Calu3 (cell line): Measurements from ENCODE around the gene IDH2. TPM values are rescaled to one million over a fixed set of nuclear protein-coding genes. Genes with fewer than 3 reads are reported as not detected.

Source experiments
- BruUV-seq: library from RNA; stranded (reverse); fragments of 400-500 nt; replicated peaks from 2 replicates; lab custom pipeline; 2021; lab: Mats Ljungman, UMichigan
- CTCF ChIA-PET: fragments of 300-600 bp; sonication (Branson Sonifier 250); formaldehyde crosslinking; loops from one replicate; lab custom pipeline; 2022; ENCODE audit warnings: antibody characterized with exemption; lab: Charles Lee
- DNase-seq: peaks from one replicate; pipeline ENCODE4 v3.0.0; 2022
- H3K27ac Mint-ChIP-seq: one replicate; pipeline ENCODE4 v1.8.0; 2022; ENCODE audit warnings: mixed read lengths; ENCODE audit not compliant: unreplicated experiment
- H3K27me3 Mint-ChIP-seq: one replicate; pipeline ENCODE4 v1.8.0; 2022; ENCODE audit warnings: mixed read lengths; ENCODE audit not compliant: unreplicated experiment
- H3K36me3 Mint-ChIP-seq: one replicate; pipeline ENCODE4 v1.8.0; 2022; ENCODE audit warnings: mild to moderate bottlenecking, moderate library complexity, mixed read lengths; ENCODE audit not compliant: insufficient read depth, unreplicated experiment
- H3K4me1 Mint-ChIP-seq: one replicate; pipeline ENCODE4 v1.8.0; 2022; ENCODE audit warnings: mild to moderate bottlenecking, low read depth, mixed read lengths; ENCODE audit not compliant: unreplicated experiment
- H3K4me3 Mint-ChIP-seq: one replicate; pipeline ENCODE4 v1.8.0; 2022; ENCODE audit warnings: mild to moderate bottlenecking, low read depth, moderate library complexity, mixed read lengths; ENCODE audit not compliant: unreplicated experiment
- H3K9me3 Mint-ChIP-seq: one replicate; pipeline ENCODE4 v1.8.0; 2022; ENCODE audit warnings: low read depth, mixed read lengths; ENCODE audit not compliant: unreplicated experiment
- CTCF ChIP-seq: fragments of 200-600 bp; IDR thresholded peaks from one replicate; pipeline ENCODE4 v1.8.0; 2022; ENCODE audit warnings: antibody characterized with exemption; ENCODE audit not compliant: unreplicated experiment
- intact Hi-C: fragments of 100-400 bp; cut with micrococcal nuclease; formaldehyde crosslinking; loops from one replicate; pipeline ENCODE4 v1.10.0; 2022; ENCODE audit not compliant: unreplicated experiment
- total RNA-seq: library from RNA; stranded (reverse); gene quantifications from 2 replicates; pipeline ENCODE4 v1.2.3, GENCODE V29; 2022

IDH2 gene
- total RNA-seq, 1 experiment from 2014 or later = 108 TPM

GRCh38 chr15:90036343-90036742 is 65.9 kb downstream of the IDH2 start:
- peak overlapping the region; percentile 49 for H3K27ac Mint-ChIP-seq

GRCh38 chr15:90035840-90036230 is 66.4 kb downstream of the IDH2 start:
- Mint-ChIP-seq H3K36me3 (peaks cover 22% of the 10 kb centered on the region), H3K27me3 (no peaks in the 10 kb centered on the region), H3K27ac (peak overlapping the region; percentile 49), H3K9me3 (no peaks in the 10 kb centered on the region), H3K4me1 (peaks cover 77% of the 10 kb centered on the region), H3K4me3 (no peak overlapping the region)
- intact Hi-C loops = no loop called here
- no TSS peak for BruUV-seq
- CTCF ChIA-PET = interaction anchor here (0.5 to 1.8 kb wide), 4 partner anchors 19 to 120 kb away, joined by 3 to 6 read pairs (median 5); no protein-coding TSS in a partner anchor
- TF ChIP-seq CTCF = no peak
- no peak for DNase-seq

More at GRCh38 chr15:90036343-90036742, 65.9 kb downstream of the IDH2 start:
- DNase-seq = no peak
- Mint-ChIP-seq H3K9me3 (no peaks in the 10 kb centered on the region), H3K4me3 (no peak overlapping the region), H3K4me1 (peaks cover 82% of the 10 kb centered on the region), H3K36me3 (peaks cover 22% of the 10 kb centered on the region), H3K27me3 (no peaks in the 10 kb centered on the region)
- intact Hi-C loops = no loop called here
- TF ChIP-seq CTCF = no peak
- BruUV-seq = no TSS peak
- CTCF ChIA-PET = interaction anchor here (0.6 to 1.8 kb wide), 2 partner anchors 19 to 37 kb away, joined by 5 read pairs; no protein-coding TSS in a partner anchor

GRCh38 chr15:90035095-90035839 is 67.0 kb downstream of the IDH2 start:
- peak overlapping the region; percentile 35 for H3K27ac Mint-ChIP-seq
- CTCF ChIA-PET = interaction anchor here (0.5 to 1.8 kb wide), 5 partner anchors 13 to 120 kb away, joined by 3 to 6 read pairs (median 5); no protein-coding TSS in a partner anchor
- TF ChIP-seq CTCF = no peak
- peaks cover 22% of the 10 kb centered on the region for H3K36me3 Mint-ChIP-seq
- peak overlapping the region; percentile 8 for H3K4me3 Mint-ChIP-seq
- DNase-seq = peak; percentile 72
- no peaks in the 10 kb centered on the region for H3K27me3 Mint-ChIP-seq
- H3K4me1 Mint-ChIP-seq = peaks cover 72% of the 10 kb centered on the region
- TSS peak; percentile 69 for BruUV-seq
- no peaks in the 10 kb centered on the region for H3K9me3 Mint-ChIP-seq
- intact Hi-C loops = no loop called here

- TF ChIP-seq CTCF = no peak
- CTCF ChIA-PET = interaction anchor here (1.1 kb wide), 1 partner anchor 116 kb away, joined by 3 read pairs; no protein-coding TSS in a partner anchor
- peaks cover 67% of the 10 kb centered on the region for H3K4me1 Mint-ChIP-seq
- peak overlapping the region; percentile 35 for H3K27ac Mint-ChIP-seq
- no peak overlapping the region for H3K4me3 Mint-ChIP-seq
- peaks cover 22% of the 10 kb centered on the region for H3K36me3 Mint-ChIP-seq
- DNase-seq = no peak
- no peaks in the 10 kb centered on the region for H3K9me3 Mint-ChIP-seq
- intact Hi-C loops = no loop called here
- no TSS peak for BruUV-seq
- no peaks in the 10 kb centered on the region for H3K27me3 Mint-ChIP-seq
Observed at GRCh38 chr15:90033448-90033847, 68.8 kb downstream of the IDH2 start.

Other genes with a start within 250 kb of the IDH2 start
- 46.2 and 51.9 TPM in 2 replicates for gene AP3S2, start 208.5 kb downstream of the IDH2 start, total RNA-seq
- gene ARPIN, start 189.5 kb downstream of the IDH2 start, total RNA-seq = 19.1 and 20.1 TPM in 2 replicates
- 14.3 and 15.4 TPM in 2 replicates for gene ZNF710, start 101.1 kb downstream of the IDH2 start, total RNA-seq
- gene SEMA4B, start 98.9 kb upstream of the IDH2 start, total RNA-seq = 67.3 and 73.0 TPM in 2 replicates
- gene CIB1, start 131.5 kb upstream of the IDH2 start, total RNA-seq = 82.8 and 86.7 TPM in 2 replicates
- gene GDPGP1, start 131.7 kb upstream of the IDH2 start, total RNA-seq = 17.5 and 20.3 TPM in 2 replicates
- gene TTLL13, start 147.1 kb upstream of the IDH2 start, total RNA-seq = 0.29 and 0.71 TPM in 2 replicates
- 110 and 114 TPM in 2 replicates for gene NGRN, start 163.2 kb upstream of the IDH2 start, total RNA-seq
- gene ZNF774, start 249.8 kb upstream of the IDH2 start, total RNA-seq = 6.2 and 10.4 TPM in 2 replicates